HG03354 (cell line): ENCODE measurements around the gene YAP1.
A peak's percentile ranks its signal among the peaks of the same experiment; 100 is the strongest.

Experiments
- ATAC-seq: cut with Tn5 transposase; IDR thresholded peaks from one replicate; pipeline ENCODE4 v1.9.1; 2021; ENCODE audit warnings: mild to moderate bottlenecking; ENCODE audit not compliant: unreplicated experiment, poor library complexity, severe bottlenecking

The YAP1 gene

DNA sequence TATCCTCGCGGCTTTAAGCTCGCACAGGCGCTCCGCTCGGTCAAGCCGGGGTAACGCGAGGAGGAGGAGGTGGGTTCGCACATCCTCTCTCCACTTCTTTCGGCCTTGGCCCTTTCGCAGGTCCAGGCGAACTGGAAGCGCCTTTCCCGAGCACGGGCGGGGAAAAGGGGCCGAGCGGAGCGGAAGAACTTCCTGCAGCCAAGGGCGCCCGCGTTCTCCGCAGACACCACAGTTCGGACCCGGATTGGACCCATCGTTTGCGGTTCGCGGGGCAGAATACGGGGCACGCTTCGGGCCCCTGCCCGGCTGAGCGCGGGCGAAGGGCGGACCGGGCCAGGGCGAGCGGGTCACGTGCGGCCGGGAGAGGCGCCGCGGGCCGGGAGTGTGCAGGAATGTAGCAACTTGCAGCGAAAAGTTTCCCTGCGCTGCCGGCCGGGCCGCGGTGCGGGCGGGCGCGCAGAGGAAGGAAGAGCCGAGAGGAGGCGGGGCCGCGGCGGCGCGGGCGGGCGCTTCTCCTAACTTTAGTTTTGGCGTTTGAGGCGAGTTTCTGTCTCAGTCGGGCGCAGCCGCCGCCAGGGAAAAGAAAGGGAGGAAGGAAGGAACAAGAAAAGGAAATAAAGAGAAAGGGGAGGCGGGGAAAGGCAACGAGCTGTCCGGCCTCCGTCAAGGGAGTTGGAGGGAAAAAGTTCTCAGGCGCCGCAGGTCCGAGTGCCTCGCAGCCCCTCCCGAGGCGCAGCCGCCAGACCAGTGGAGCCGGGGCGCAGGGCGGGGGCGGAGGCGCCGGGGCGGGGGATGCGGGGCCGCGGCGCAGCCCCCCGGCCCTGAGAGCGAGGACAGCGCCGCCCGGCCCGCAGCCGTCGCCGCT lies at the start of gene YAP1:
Gene YAP1 (plus strand): TSS at position 552 of the 865 bp plus-strand sequence. CDS start 402 bp downstream, outside the sequence.
- ATAC-seq: peak; percentile 90

DNA sequence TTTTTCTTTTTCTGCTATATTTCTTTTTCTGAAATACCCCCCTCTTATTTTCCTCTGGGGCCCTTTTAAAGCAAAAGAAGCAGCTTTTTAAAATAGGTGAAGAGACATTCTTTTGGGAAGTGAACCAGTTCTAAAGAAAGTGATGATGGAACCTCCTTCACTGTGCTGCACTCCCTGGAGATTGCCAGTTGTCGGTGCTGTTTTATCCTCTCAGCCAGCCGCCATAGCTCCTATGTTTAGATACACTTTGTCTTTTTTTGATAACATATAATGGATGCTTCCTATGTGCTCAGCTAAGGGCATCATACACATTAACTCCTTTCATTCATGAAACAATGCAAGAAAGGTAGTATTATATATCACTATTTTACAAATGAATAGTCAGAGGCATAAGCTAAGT lies 49.0 kb upstream of the YAP1 start:
- ATAC-seq: no peak

DNA sequence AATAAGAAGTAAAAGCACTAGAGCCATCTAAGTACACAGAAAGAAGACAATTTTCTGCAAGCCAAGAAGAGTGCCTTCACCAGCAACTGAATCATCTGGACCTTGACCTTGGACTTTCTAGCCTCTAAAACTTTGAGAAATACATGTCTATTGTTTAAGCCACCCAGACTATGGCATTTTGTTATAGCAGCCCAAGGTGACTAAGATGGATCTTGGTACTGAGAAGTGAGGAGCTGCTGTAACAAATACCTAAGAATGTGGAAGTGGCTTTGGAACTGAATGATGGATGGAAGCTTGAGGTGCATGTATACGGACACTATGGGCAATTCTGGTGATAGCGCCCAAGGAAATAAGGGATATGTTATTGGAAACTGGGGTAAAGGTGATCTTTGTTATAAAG lies 48.1 kb upstream of the YAP1 start:
- ATAC-seq: no peak

DNA sequence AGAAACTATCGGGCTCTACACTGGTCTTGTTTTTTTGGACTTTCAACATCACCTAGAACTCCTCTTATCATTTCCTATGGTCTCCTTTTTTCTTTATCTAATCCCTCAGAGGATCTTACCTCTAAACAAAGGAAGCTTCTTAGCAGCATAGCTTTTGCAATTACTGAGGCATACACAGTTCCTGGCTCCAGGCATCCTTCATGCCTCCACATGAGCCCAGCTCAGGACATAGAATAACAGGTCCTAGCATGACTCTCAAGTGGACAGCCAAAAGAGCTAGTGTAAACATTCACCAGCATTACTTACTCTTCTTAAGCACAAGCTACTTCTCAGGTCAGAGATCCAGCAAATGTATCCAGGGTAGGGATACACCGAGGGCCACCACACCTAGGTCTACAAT lies 45.9 kb upstream of the YAP1 start:
- no peak for ATAC-seq

DNA sequence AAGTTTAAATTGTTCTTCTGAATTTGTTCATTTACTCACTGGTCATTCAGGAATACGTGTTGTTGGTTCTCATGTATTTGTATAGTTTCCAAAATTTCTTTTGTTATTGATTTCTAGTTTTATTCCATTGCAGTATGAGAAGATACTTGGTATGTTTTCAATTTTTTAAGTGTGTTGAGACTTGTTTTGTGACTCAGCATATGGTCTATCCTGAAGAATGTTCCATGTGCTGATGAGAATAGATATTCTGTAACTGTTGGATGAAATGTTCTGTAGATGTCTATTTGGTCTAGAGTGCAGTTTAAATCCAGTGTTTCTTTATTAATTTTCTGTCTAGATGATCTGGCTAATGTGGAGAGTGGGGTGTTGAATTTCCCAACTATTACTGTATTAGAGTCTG lies 39.5 kb upstream of the YAP1 start:
- ATAC-seq: no peak

DNA sequence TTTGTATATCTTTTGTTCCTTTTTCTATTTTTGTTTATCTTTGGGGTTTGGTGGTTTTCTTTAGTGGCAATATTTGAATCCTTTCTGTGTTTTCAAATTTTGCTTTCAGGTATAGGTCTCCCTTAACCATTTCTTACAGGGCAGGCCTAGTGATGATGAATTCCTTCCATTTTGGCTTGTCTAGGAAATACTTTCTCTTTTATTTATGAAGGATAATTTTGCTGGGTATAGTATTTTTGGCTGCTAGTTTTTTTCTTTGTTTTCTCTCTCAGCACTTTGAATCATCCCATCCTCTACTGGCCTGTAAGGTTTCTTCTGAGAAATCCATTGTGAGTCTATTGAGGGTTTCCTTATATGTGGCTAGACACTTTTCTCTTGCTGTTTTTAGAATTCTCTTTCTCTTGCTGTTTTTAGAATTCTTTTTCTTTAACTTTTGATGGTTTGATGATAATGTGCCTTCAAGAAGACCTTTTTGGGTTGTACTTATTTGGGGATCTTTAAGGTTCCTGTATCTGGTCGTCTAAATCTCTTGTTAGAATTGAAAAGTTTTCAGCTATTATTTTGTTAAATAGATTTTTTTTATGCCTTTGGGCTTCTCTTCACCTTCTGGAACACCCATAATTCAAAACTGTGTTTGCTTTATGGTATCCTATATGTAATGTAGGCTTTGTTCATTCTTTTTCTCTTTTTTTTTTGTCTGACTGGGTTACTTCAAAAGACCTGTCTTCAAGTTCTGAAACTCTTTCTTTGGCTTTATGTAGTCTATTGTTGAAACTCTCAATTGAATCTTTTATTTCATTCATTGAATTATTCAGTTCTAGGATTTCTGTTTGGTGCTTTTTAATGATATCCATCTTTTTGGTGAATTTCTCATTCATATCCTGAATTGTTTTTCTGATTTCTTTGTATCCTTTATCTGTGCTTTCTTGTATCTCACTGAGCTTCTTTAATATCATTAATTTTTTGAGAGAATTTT lies 38.5 kb upstream of the YAP1 start:
- ATAC-seq: no peak

DNA sequence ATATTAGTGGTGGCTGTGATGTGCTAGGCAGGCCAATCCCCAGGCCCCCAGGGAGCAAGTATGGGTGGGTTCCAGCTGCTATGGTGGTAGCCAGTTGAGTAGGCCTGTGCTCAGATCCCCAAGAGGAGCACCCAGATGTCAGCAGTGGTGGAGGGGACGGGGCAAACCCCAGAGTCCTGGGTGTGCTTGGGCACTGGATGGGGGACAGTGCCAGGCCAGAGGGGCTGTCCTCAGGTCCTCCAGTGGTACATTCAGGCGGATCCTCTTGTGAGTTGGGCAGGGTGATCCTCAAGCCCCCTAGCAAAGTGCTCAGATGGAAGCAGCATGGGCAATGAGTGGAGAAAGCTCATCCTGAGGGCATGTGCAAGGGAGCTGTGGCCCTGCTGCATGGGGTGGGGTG lies 37.0 kb upstream of the YAP1 start:
- ATAC-seq: no peak

DNA sequence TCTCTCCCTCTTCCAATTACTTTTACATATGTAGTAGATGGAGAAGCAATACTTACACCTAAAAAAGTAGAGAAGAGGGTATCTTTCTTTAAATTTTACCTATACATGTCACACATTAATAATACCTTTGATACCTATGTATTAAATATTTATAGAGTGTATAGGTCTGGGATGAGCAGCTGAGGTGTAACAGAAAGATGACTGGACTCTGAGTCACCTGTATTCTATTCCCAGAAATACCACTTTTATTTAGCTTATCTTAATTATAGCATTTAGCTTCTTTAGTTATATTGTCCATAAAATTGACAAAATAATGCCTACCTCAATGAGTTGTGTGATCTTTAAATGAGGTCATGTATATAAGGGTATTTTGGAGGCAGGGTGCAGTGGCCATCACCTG lies 30.6 kb upstream of the YAP1 start:
- ATAC-seq: no peak

DNA sequence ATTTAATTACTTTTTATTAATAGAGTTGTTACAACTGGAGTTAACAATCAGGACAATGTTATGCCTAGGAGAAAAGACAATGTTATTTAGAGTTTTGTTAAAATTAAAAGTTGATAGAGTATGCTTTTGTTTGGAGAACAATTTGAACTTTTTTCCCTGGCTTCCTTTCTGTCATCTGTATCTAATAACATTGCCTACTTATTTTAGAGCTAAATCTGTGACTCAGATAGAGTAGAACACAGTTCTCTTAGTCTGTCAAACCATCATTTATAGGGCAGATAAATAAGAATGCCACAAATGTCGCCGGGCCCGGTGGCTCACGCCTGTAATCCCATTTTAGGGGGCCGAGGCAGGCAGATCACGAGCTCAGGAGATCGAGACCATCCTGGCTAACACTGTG lies 28.9 kb upstream of the YAP1 start:
- no peak for ATAC-seq

DNA sequence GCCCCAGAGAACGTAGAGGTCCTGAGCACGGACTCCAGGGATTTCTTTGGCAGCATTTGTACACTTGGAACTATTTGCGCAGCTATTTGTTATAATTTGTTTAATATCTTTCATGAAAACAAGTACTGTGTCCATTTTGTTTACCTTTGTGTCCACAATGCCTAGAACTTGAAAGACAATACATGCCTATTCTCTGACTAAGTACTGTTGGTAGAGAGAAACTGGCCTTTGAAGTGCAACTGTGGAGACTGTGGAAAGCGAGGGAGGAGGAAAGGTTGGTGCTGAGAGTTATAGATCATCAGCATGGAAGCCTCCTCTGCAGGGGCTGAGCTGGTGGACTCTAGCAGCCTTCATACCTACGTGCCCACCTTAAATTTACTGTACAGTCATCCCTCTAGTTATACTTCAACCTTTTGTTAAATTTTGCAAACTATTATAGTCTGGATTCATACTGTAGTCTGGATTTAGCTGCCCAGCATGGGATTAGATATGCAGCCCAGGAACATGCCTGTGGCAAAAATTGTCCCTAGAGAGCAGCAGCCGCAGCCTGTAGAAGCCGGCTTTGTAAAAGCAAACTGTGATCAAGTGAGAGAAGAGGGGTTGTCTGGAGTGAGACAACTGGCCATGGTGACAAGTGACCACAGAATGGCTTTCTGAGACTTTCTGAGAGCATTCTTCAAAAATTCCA lies 24.2 kb upstream of the YAP1 start:
- ATAC-seq: no peak

DNA sequence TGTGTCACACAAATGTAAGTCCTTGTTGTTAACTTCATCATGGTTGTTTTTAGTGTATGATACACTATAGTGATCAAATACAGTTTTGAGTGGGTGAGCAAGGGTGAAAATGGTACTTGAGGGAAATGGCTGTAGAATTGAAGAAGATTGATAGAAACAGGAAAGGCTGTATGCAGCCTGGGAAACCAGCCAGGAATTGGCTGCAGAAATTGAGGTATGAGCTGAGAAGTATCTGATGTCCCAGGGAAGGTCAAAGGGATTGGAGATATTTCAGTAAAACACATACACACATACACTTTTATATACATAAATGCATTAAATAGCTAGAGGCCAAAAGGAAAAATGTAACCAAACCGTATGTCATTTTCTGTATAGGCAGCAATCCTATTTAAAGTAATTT lies 13.1 kb upstream of the YAP1 start:
- ATAC-seq: no peak

DNA sequence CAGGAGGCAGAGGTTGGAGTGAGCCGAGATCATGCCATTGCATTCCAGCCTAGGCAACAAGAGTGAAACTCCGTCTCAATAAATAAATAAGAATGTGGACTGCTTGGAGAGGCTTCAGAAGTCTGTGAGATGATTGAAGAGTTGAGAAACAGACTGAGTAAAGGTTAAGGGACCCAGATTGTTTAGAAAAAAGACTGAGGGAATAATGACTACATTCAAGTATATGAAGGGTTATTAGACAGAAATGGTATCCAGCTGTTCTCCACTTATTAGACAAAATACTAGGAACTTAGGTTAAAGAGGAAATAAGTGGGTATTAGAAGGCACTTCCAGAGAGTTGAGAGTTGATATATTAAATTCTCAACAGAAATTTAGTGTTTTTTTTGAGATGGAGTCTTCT lies 10.5 kb upstream of the YAP1 start:
- ATAC-seq: no peak

DNA sequence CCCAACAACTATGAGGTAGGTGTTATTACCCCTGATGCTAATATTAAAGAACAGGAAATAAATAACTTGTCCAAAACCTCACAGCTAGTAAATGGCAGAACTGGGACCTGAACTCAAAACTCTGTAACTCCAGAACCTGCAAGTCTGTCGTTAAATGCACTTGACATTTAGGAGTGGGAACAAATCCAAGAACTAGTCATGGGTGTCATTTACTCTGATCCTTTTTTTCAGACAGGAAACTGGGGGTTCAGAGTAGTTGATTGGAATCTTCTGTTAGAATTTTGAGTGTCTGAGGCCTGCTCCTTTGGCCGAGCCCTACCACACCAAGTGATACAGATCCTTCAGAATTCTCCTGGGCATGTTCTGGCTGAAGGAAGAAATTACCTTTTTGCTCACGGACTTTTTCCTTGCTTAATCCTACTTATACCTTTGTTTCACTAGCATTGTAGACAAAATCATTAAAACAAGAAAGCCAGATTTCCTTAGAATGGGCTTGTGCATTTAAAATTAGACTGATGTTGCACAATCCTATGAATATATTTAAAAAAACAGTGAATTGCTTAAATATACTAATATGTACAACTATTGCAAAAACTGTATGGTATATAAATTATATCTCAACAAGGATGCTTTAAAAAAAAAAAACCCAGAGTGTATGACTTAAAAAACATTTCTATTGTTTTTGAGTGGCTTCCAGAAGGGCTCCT lies 1.4 kb upstream of the YAP1 start:
- ATAC-seq: no peak

DNA sequence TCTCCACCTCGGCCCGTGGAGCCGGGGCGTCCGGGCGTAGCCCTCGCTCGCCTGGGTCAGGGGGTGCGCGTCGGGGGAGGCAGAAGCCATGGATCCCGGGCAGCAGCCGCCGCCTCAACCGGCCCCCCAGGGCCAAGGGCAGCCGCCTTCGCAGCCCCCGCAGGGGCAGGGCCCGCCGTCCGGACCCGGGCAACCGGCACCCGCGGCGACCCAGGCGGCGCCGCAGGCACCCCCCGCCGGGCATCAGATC lies 439 bp downstream of the YAP1 start:
- peak; percentile 42 for ATAC-seq

DNA sequence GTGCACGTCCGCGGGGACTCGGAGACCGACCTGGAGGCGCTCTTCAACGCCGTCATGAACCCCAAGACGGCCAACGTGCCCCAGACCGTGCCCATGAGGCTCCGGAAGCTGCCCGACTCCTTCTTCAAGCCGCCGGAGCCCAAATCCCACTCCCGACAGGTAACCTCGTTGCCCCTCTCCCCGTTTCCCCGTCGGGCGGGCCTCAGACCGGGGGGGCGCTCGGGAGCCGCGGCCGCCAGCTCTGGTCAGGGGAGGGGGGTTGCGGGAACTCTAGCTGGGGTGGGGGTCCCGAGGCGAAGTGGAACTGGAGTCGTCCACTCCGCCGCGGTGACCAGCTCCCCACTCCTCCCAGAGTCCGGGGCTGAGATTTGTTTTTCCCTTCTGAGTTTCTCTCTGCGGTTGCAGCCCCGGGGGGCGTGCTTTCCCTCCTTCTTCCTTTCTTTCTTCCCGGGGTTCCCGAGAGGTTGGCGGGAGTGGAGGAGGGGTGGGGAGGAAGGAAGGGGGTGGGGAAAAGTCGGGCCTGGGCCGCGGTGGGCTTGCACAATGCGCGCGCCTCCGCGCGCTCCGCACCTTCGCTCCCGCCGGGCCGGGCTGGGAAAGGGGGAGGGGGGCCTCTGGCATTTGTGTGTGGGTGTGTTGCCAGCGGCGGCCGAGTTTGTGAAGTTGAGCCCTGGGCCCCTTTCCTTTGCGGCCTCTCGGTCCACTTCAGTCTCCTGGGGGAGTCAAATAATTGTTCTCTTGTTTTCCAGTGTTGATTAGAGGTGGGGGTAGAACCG lies 952 bp downstream of the YAP1 start:
- no peak for ATAC-seq

DNA sequence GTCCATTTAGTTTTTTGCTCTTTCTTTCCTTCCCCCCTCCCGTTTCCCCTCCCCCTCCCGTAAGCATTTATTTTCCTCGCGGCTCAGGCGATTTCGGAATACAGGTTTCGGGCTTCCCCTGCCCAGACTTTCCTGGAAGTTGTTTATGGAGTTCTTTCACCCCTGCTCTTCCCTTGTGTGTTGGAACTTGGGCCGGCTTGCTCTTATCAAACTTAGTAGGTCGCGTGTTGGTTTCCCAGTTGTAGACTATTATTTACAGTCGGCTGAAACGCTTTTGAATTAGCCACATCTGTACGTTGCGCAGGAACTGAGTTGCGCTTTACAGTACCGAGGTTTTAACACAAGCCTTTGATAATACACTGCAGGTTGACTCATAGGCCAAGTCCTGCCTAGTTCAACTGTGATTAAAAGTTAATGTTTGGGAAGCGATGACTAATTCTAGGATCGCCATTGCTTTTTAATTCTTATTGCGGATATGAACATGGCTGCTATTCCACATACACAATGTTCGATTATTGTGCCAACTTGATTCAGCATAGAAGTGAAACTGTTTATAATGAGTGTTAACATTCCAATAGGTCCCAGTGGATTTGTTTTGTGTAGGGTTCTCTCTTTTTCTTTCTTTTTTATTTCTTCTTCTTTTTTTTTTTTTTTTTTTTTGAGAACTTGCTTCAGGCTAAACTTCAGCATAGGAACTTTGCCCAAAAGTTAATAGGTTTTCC lies 1.7 kb downstream of the YAP1 start:
- ATAC-seq: no peak

DNA sequence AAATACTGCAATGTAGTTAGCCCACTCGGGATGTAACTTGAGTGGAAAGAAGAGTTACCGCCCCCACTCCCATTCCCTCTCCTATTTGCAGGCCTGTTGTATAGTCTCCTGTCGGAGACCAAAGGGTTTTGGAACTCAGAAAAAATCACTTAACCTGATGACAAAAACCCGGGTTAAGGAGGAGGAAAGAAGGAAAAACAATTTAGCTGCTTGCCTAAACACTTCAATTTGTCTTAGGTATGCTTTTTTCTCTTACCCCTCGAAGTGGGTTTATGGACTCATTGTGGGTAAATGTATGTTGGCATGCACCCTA lies 2.2 kb downstream of the YAP1 start:
- no peak for ATAC-seq

DNA sequence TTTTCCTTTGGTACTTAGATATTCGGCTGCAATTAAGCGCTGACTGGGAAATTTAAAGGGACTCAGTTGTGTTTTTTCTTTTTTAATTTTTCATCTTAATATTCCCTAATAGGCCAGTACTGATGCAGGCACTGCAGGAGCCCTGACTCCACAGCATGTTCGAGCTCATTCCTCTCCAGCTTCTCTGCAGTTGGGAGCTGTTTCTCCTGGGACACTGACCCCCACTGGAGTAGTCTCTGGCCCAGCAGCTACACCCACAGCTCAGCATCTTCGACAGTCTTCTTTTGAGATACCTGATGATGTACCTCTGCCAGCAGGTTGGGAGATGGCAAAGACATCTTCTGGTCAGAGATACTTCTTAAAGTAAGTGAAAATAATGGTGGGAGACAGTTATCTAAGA lies 3.8 kb downstream of the YAP1 start:
- no peak for ATAC-seq

DNA sequence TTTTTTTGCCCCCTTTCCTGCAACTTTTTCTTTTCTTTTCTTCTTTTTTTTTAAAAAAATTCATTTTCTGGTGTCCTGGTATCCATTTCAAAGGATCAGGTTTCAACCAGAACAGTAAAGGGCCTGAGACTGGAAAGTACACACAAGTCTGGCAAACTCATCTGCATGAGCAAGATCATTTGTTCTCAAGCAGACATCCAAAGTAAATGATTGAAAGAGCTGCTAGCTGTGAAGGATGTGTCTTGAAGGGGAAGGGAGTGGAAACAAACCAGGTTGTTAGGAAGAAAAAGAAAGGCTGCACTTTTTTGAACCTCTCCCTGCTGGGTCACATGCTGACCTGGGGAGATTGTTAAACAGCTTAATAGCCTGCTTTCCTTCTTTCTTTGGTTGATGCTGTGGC lies 5.3 kb downstream of the YAP1 start:
- no peak for ATAC-seq
